ENCODE data around the gene NOP14. TPM values are rescaled to one million over a fixed set of nuclear protein-coding genes. Genes with fewer than 3 reads are reported as not detected.
"Not testable (repeated sequence)": the region's sequence is repeated elsewhere in the genome, so short reads cannot be mapped to it uniquely, and the experiment has no call there.

Gene NOP14
- total RNA-seq, 4 donors from 2014 or later, result 18.2 to 39.6 (median 26.8) TPM

DNA sequence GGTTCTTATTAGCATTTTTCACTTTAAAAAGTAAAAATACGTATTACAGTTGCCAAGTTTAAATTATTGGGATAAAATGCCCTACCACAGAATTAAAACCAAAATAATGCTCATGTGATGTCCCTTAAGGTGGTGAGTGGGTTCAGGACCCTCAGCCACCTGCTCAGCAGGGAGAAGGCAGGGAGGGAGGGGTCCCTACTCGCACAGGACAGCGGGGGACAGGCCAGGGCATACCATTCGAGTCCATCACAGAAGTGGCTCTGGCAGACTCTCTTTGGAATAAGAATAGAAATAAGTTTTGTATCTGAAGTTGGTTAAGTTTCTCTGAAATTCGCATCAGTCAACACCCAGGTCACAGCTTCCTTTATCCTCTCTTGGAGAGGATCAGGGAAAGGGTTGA is 37.7 kb downstream of the NOP14 start:
- TF ChIP-seq POLR2A (IDR thresholded peaks at IDR 0.05), result no peak
- TF ChIP-seq, protein P1, sequence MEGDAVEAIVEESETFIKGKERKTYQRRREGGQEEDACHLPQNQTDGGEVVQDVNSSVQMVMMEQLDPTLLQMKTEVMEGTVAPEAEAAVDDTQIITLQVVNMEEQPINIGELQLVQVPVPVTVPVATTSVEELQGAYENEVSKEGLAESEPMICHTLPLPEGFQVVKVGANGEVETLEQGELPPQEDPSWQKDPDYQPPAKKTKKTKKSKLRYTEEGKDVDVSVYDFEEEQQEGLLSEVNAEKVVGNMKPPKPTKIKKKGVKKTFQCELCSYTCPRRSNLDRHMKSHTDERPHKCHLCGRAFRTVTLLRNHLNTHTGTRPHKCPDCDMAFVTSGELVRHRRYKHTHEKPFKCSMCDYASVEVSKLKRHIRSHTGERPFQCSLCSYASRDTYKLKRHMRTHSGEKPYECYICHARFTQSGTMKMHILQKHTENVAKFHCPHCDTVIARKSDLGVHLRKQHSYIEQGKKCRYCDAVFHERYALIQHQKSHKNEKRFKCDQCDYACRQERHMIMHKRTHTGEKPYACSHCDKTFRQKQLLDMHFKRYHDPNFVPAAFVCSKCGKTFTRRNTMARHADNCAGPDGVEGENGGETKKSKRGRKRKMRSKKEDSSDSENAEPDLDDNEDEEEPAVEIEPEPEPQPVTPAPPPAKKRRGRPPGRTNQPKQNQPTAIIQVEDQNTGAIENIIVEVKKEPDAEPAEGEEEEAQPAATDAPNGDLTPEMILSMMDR (IDR thresholded peaks at IDR 0.05), result no peak
- no peak for TF ChIP-seq EP300 (IDR thresholded peaks at IDR 0.05)
- Histone ChIP-seq H3K4me1 (peaks cover 0 to 29% (median 2%) of the 10 kb centered on the region in 4 donors), H3K27ac (no peak overlapping the region), H3K27me3 (no peaks in the 10 kb centered on the region), H3K4me3 (no peak overlapping the region), H3K9me3 (no peaks in the 10 kb centered on the region), H3K36me3 (peaks cover 0 to 99% (median 9%) of the 10 kb centered on the region in 3 donors)
- WGBS, 2 donors, result 88 to 90% methylated on average over 5 of the region's 5 CpGs
- DNase-seq (ENCODE audit: low spot score in 2 of 2), result no peak

DNA sequence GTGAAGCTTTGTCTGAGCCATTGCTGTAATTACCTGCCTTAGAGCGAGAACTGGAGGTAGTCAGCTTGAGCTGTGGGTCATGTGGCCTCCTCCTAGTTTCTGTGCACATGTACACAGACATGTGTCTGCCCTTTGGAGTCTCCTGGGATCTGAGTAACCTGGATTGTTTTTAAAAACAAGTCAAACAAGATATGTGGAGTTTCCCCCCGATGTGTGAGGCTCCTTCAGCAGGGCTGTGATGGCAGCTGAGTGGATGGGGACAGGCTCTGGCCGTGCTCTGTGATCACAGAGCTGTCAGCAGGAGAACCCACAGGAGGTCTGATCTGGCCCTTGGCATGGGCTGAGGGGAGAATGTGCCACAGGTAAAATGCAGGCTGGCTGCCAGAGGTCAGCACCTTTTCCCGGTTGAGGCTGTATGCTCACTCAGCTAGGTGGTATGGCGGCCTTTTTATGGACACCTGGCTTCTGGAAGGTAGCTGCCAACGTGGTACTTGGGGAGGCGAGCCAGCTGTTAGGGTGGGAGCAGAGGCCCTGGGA is 38.4 kb downstream of the NOP14 start:
- WGBS, 2 donors, result 86 to 88% methylated on average over 7 of the region's 7 CpGs
- no peaks in the 10 kb centered on the region for H3K27me3 ChIP-seq
- peaks cover 0 to 99% (median 9%) of the 10 kb centered on the region in 3 donors for H3K36me3 ChIP-seq
- H3K4me1 ChIP-seq, result peaks cover 0 to 26% (median 2%) of the 10 kb centered on the region in 4 donors
- peaks cover 0 to 2% (median 0%) of the 10 kb centered on the region in 4 donors for H3K9me3 ChIP-seq
- H3K4me3 ChIP-seq, result no peak overlapping the region
- DNase-seq (ENCODE audit: low spot score in 2 of 2), result no peak
- TF ChIP-seq EP300 (IDR thresholded peaks at IDR 0.05), result no peak
- TF ChIP-seq POLR2A (IDR thresholded peaks at IDR 0.05), result no peak
- TF ChIP-seq, protein P1 (IDR thresholded peaks at IDR 0.05), result no peak
- H3K27ac ChIP-seq, result no peak overlapping the region

DNA sequence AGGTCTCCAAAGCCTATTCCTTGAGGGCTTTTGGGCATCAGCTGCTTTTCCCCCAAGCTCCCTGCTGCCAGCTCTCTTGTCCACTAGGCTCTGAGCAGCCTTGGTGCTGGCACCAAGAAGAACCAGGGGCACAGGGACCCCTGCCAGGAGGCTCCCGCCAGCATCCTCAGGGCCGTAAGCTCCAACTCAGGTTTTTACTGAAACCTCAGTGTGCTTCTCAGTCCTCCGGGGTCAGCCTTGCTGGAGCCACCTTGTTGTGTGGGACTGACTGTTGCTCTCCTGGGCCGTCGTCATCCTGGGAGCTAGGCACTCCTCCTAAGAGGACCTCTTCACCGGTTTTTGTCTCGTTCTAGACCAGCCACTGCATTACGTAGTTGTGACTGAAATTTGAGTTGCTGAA is 38.9 kb downstream of the NOP14 start:
- no peak overlapping the region for H3K27ac ChIP-seq
- no peak for DNase-seq (ENCODE audit: low spot score in 2 of 2)
- H3K27me3 ChIP-seq, result no peaks in the 10 kb centered on the region
- 82 to 87% methylated on average over 8 of the region's 8 CpGs for WGBS, 2 donors
- peaks cover 0 to 99% (median 9%) of the 10 kb centered on the region in 3 donors for H3K36me3 ChIP-seq
- peaks cover 0 to 6% (median 0%) of the 10 kb centered on the region in 4 donors for H3K9me3 ChIP-seq
- H3K4me3 ChIP-seq, result no peak overlapping the region
- H3K4me1 ChIP-seq, result peaks cover 0 to 26% (median 2%) of the 10 kb centered on the region in 4 donors
- TF ChIP-seq EP300 (IDR thresholded peaks at IDR 0.05) (no peak), POLR2A (IDR thresholded peaks at IDR 0.05) (no peak)
- TF ChIP-seq, protein P1 (IDR thresholded peaks at IDR 0.05), result no peak

DNA sequence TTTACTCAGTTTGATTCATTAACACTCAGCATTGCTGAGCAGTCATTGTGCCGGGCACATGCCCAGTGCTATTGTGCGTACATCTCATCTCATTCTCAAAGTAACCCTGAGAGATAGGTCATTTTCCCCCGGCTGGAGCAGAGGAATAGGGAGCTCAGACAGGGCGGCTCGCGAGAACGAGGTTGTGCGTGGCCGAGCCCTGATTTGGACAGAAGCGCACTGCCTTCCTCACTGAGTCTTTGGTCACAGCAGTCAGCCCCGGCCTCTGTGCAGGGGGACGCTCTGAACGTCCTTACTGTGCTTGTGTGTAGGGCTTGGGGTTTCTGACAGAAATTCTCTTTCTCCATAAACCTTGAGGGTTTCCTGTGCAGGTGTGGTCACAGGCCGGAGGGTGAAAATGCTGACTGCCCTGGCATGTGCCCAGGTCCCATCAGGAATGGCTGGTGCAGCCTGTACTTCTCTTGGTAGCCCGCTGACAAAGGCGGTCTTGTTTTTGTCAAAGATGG is 39.5 kb downstream of the NOP14 start:
- Histone ChIP-seq H3K4me3 (no peak overlapping the region), H3K27me3 (no peaks in the 10 kb centered on the region), H3K27ac (no peak overlapping the region), H3K36me3 (peaks cover 0 to 99% (median 9%) of the 10 kb centered on the region in 3 donors), H3K9me3 (peaks cover 0 to 6% (median 0%) of the 10 kb centered on the region in 4 donors), H3K4me1 (peaks cover 0 to 26% (median 2%) of the 10 kb centered on the region in 4 donors)
- no peak for DNase-seq (ENCODE audit: low spot score in 2 of 2)
- TF ChIP-seq POLR2A (IDR thresholded peaks at IDR 0.05), result no peak
- TF ChIP-seq, protein P1 (IDR thresholded peaks at IDR 0.05), result no peak
- no peak for TF ChIP-seq EP300 (IDR thresholded peaks at IDR 0.05)
- WGBS, 2 donors, result 86 to 88% methylated on average over 16 of the region's 16 CpGs

DNA sequence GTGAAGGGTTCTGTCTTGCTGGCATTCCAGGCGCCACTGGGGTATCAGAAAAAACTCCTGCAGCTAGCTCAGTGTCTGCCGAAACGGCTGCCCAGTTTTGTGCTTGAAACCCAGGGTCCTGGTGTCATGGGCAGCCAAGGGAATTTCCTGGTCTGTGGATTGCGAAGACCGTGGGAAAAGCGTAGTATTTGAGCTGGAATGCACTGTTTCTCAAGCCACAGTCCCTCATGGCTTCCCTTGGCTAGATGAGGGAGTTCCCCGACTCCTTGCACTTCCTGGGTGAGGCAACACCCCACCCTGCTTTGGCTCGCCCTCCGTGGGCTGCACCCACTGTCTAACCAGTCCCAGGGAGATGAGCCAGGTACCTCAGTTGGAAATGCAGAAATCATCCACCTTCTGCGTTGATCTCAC is 40.1 kb downstream of the NOP14 start:
- Histone ChIP-seq H3K4me1 (peaks cover 0 to 22% (median 0%) of the 10 kb centered on the region in 4 donors), H3K9me3 (peaks cover 0 to 6% (median 0%) of the 10 kb centered on the region in 4 donors), H3K36me3 (peaks cover 0 to 96% (median 5%) of the 10 kb centered on the region in 3 donors), H3K4me3 (no peak overlapping the region), H3K27ac (peak overlapping the region in 1 of 4 donors; percentile 26), H3K27me3 (no peaks in the 10 kb centered on the region)
- 82% methylated on average over 10 of the region's 10 CpGs for WGBS, 2 donors
- no peak for TF ChIP-seq EP300 (IDR thresholded peaks at IDR 0.05)
- TF ChIP-seq, protein P1 (IDR thresholded peaks at IDR 0.05), result no peak
- TF ChIP-seq POLR2A (IDR thresholded peaks at IDR 0.05), result no peak
- no peak for DNase-seq (ENCODE audit: low spot score in 2 of 2)

DNA sequence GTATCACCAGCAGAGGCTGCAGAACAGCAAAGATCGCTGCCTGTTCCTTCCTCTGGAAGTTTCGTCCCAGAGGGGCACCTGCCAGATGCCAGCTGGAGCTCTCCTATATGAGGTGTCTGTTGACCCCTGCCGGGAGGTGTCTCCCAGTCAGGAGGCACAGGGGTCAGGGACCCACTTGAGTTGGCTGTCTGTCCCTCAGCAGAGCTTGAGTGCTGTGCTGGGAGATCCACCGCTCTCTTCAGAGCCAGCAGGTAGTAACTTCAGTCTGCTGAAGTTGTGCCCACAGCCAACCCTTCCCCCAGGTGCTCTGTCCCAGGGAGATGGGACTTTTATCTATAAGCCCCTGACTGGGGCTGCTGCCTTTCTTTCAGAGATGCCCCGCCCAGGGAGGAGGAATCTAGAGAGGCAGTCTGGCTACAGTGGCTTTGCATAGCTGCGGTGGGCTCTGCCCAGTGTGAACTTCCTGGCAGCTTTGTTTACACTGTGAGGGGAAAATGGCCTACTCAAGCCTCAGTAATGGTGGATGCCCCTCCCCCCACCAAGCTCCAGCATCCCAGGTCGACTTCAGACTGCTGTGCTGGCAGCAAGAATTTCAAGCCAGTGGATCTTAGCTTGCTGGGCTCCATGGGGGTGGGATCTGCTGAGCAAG is 40.6 kb downstream of the NOP14 start:
- H3K4me3 ChIP-seq; H3K9me3 ChIP-seq; H3K27me3 ChIP-seq; DNase-seq (ENCODE audit: low spot score in 2 of 2): not testable (repeated sequence)
- peaks cover 0 to 96% (median 0%) of the 10 kb centered on the region in 3 donors for H3K36me3 ChIP-seq
- H3K27ac ChIP-seq, result peak overlapping the region in 1 of 4 donors; percentile 26
- peaks cover 0 to 22% (median 0%) of the 10 kb centered on the region in 4 donors for H3K4me1 ChIP-seq
- WGBS, 2 donors, result 59 to 69% methylated on average over 6 to 7 of the region's 7 CpGs

DNA sequence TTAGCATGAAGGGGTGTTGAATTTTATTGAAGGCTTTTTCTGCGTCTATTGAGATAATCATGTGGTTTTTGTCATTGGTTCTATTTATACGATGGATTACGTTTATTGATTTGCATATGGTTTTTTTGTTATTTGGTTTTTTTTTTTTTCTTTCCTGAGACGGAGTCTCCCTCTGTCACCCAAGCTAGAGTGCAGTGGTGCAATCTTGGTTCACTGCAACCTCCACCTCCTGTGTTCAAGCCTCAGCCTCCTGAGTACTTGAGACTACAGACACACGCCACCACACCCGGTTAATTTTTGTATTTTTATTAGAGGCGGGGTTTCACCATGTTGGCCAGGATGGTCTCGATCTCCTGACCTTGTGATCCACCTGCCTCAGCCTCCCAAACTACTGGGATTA is 44.5 kb downstream of the NOP14 start:
- WGBS, 2 donors, result 84 to 91% methylated on average over 8 of the region's 8 CpGs
- not testable (repeated sequence) for H3K27ac ChIP-seq; DNase-seq (ENCODE audit: low spot score in 2 of 2); H3K27me3 ChIP-seq; H3K4me3 ChIP-seq
- Histone ChIP-seq H3K36me3 (peaks cover 0 to 96% (median 0%) of the 10 kb centered on the region in 3 donors), H3K9me3 (peaks cover 0 to 12% (median 0%) of the 10 kb centered on the region in 4 donors), H3K4me1 (peaks cover 0 to 15% (median 0%) of the 10 kb centered on the region in 4 donors)

All from tibial nerve (tissue), 4 donors.